HG03280 (cell line): ENCODE measurements around the gene HOXB9.

ENCODE experiments used
- ATAC-seq: cut with Tn5 transposase; IDR thresholded peaks from one replicate; pipeline ENCODE4 v1.9.1; 2021; ENCODE audit warnings: mild to moderate bottlenecking, moderate library complexity; ENCODE audit not compliant: unreplicated experiment

HOXB9 gene

DNA sequence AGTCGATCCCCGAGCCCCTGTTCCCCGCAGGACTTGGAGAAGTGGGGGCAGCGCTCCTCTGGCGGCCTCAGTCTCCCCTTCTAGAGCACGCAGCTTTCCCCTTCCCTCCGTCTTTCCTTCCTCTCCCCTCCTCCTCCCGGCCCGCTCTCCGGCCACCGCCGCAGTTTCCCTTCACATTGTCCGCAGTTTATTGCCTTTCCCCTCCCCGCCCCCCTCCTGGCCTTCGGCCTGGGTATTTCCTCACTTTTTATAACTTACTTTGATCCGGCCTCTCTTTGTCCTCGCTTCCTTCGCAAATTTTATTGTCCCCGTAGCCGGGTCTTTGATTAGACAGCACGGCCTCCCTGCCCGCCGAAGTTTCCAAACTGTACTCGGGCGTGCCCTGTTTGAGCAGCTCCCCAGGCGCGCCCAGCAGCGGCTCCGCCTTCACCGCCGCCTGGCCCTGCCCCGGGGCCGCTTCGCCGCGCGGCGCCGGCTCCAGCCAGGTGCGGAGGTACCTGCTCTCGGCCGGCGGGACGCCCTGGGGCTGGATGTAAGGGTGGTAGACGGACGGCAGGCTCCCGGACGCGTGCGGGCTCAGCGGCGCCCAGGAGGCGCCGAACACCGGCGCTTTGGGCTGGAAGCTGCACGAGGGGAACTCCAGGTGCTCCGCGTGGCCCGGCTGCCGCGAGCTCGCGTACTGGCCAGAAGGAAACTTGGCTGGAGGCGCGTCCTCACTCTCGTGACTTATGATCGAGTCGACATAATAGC lies 488 bp downstream of the HOXB9 start:
- no peak for ATAC-seq

- no peak for ATAC-seq
These were observed 1.3 kb downstream of the HOXB9 start for GRCh38 chr17:48624544-48625494.

GRCh38 chr17:48624118-48624517 lies 2.0 kb downstream of the HOXB9 start:
- ATAC-seq: no peak

GRCh38 chr17:48623583-48623982 lies 2.6 kb downstream of the HOXB9 start:
- no peak for ATAC-seq

GRCh38 chr17:48622857-48623256 lies 3.3 kb downstream of the HOXB9 start:
- ATAC-seq: no peak

GRCh38 chr17:48621410-48622392 lies 4.5 kb downstream of the HOXB9 start:
- no peak for ATAC-seq

DNA sequence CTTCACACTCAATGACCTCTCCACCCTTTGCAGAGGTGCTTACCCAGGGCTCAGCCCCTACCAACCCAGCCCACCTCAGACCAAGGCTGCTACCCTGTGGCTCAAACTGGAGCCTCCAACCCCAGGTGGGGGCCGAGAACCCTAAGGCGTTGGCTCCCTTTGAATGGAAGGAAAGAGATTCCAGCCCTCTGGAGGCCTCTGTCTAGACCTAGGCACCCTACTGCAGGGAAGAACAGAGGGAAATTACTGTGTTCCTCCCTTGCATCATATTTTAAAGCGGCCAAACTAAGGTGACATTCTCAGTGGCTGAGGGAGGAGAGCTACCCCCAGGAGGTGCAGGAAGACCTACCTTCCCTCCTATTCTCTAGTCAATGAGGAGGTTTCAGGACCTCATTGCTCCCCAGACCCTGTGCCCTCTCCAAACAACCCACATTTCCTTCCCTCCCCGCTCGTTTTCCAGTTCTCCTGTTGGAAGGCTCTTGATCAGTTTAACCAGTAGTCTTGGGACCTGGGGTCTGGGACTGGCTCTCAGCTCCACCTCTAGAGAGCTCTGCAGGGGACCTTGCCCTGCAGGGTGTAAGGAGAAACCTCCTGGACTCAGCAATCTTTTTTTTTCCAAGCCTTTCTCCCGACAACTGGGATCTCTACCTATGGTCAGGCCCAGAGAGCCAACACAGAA lies 5.6 kb downstream of the HOXB9 start:
- no peak for ATAC-seq

DNA sequence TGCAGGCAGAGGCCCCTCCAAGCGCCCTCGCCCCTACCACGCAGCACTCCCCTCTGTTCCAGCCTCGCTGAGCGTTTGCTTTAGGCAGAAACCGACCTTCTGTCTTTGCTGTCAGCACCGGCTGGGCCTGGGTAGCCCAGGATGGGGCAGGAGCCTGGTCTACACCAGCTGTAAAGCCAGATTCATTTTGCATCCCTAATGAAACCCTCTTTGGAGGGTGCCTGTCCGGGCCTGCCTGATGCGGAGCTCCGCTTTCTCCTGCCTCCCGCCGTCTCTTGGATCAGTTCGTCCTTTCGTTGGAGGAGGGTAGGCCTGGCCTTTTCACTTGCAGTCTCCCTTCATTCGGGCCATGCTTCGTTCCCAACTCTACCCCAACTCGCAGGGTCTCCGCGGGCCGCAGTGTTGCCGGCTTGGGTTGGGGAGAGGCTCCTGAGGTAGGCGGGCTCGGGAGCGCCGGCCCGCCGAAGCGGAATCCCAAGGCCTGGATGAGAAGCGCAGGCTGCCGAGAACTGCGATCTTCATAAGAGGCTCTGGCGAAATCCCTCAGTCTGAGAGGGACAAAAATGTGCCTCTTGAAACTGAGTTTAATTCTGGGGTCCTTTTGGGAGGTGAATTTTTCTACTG lies 6.2 kb downstream of the HOXB9 start:
- no peak for ATAC-seq

GRCh38 chr17:48618256-48618896 lies 7.8 kb downstream of the HOXB9 start:
- ATAC-seq: no peak

- ATAC-seq: no peak
These were observed 8.5 kb downstream of the HOXB9 start for GRCh38 chr17:48617471-48618255.

DNA sequence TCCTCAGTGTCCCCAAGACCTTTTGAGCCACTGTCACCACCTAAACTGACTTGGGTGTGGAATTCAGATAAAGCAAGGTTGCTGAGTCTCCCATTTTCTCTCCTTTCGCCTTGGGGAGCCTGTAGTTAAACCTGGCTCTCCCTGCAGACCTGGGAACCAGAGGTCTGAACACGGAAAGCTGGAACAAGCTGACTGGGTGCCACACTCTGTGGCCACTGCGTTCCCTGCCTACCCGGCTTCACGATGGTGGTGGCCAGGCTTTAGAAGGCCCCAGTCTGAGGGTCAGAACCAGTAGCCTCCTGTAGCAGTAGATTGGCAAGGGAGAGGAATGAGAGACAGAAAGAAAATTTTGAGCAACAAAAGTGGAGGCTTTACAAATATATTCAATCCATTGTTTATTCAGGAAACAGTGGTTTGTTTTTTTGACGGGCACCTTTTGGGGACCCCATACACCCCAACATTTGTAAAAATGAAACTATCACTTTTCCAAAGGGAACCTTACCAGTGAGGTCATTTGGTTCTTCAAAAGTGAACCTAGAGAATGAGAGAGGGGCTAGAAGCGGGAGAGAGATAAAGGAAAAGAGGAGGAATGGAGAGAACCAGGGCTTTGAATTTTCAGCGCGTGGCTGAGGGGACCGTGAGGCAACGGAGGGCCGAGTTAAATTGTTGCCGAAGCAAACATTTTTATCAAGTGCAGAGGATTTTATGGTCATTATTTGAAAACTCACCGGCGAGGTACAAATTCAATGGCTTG lies 9.3 kb downstream of the HOXB9 start:
- no peak for ATAC-seq

GRCh38 chr17:48615963-48616716 lies 10.0 kb downstream of the HOXB9 start:
- no peak for ATAC-seq

DNA sequence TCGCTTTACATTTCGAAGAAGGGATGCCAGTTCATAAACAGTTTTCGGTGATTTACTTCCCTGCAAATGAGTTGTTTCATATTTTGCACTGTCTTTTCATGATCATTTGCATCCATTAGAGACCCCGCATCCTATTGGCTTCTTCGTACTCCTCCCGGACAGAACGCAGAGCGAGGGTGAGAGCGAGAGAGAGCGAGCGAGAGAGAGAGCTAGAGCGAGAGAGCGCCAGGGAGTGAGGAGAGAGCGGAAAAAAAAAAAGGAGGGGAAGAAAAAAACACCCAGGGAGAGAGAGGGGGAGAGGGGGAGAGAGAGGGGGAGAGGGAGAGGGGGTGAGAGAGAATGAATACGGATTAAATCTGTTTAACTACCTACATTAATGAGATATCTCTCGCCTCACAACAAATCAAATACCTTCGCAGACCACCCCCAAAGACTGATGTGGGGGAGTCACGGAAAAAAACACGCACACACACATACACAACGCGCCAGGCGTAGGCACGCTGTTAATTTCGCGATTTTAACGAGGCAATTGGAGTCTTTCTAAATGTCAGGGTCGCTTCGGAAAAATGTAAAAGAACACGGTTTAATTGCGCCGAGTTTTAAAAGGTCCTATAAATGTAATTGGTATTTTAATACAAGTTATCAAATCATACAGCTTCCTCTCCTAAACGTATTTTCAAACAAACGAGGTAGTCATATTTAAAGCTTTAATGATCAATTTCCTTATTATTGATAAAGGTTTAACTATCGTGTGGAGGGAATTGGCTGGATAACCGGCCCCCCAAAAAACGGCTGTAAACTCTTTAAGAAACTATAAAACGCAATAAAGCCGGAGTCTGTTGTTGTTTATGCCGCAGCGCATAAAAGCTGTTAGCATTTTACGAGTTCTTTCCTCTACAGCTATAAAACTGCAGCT lies 10.9 kb downstream of the HOXB9 start, which contains the start of gene HOXB8:
TSS of gene HOXB8 (minus strand) at position 246 of the 916 bp plus-strand sequence. CDS start 588 bp downstream, outside the sequence.
- no peak for ATAC-seq

GRCh38 chr17:48613862-48614694 lies 12.1 kb downstream of the HOXB9 start:
- no peak for ATAC-seq
